Smooth muscle cell (in vitro differentiated cells): Measurements from ENCODE around the gene EPAS1. TPM values are rescaled to one million over a fixed set of nuclear protein-coding genes. Genes with fewer than 3 reads are reported as not detected.

ENCODE experiments used
- DNase-seq: peaks from one replicate; lab custom pipeline; 2025; ENCODE audit not compliant: unreplicated experiment; lab: John Stamatoyannopoulos, UW
- H2AFZ ChIP-seq: fragments of 200-600 bp; sonication (generic); 2 replicates; pipeline ENCODE4 v1.6.0; 2016; ENCODE audit warnings: antibody characterized with exemption, low read depth, mild to moderate bottlenecking
- H3F3A ChIP-seq: fragments of 200-600 bp; sonication (generic); 2 replicates; pipeline ENCODE4 v1.6.0; 2017; ENCODE audit warnings: antibody characterized with exemption, low read depth
- H3K27ac ChIP-seq: fragments of 200-600 bp; sonication (generic); 2 replicates; pipeline ENCODE4 v1.5.1; 2016; ENCODE audit warnings: low read depth, mild to moderate bottlenecking
- H3K27me3 ChIP-seq: fragments of 200-600 bp; sonication (generic); 2 replicates; pipeline ENCODE4 v1.6.1; 2016; ENCODE audit warnings: low read depth, mild to moderate bottlenecking
- H3K36me3 ChIP-seq: fragments of 200-600 bp; sonication (generic); 2 replicates; pipeline ENCODE4 v1.5.1; 2016; ENCODE audit warnings: low read depth
- H3K4me1 ChIP-seq: fragments of 200-600 bp; sonication (generic); 2 replicates; pipeline ENCODE4 v1.5.1; 2016; ENCODE audit warnings: low read depth
- H3K4me2 ChIP-seq: fragments of 200-600 bp; sonication (generic); 2 replicates; pipeline ENCODE4 v1.6.0; 2016; ENCODE audit warnings: mild to moderate bottlenecking
- H3K4me3 ChIP-seq: fragments of 200-600 bp; sonication (generic); 2 replicates; pipeline ENCODE4 v1.5.1; 2016; ENCODE audit warnings: mild to moderate bottlenecking
- H3K79me2 ChIP-seq: fragments of 200-600 bp; sonication (generic); 2 replicates; pipeline ENCODE4 v1.6.0; 2016; ENCODE audit warnings: low read depth, mild to moderate bottlenecking
- H3K9ac ChIP-seq: fragments of 200-600 bp; sonication (generic); 2 replicates; pipeline ENCODE4 v1.6.0; 2016; ENCODE audit warnings: low read depth
- H3K9me3 ChIP-seq: fragments of 200-600 bp; sonication (generic); replicated peaks from 2 replicates; pipeline ENCODE4 v1.5.1; 2016; ENCODE audit warnings: low read depth
- H4K20me1 ChIP-seq: fragments of 200-600 bp; sonication (generic); 2 replicates; pipeline ENCODE4 v1.6.0; 2016; ENCODE audit warnings: low read depth
- CTCF ChIP-seq: fragments of 200-600 bp; sonication (generic); IDR thresholded peaks from 2 replicates; pipeline ENCODE4 v1.5.1; 2017; ENCODE audit warnings: borderline replicate concordance, mild to moderate bottlenecking, antibody characterized with exemption; ENCODE audit not compliant: insufficient read depth, poor library complexity, severe bottlenecking
- WGBS: methylation state at CpG from one replicate; pipeline ENCODE4 v1.1.7; 2016; ENCODE audit warnings: low lambda C conversion rate; 5-methylcytosine and 5-hydroxymethylcytosine counted together
- polyA plus RNA-seq: library from polyadenylated mRNA; unstranded; fragments of >200 nt; fragmentation: Nextera tagmentation; extraction: Ambion mirVana; gene quantifications from 2 replicates; pipeline ENCODE4 v1.2.1, GENCODE V29; 2016
- total RNA-seq: library from RNA; depleted of rRNA; stranded (reverse); fragments of >200 nt; gene quantifications from 2 replicates; pipeline ENCODE4 v1.2.3, GENCODE V29; 2014

EPAS1 gene
- total and polyA plus RNA-seq, 2 experiments from 2014 or later = 31.7 to 91.6 TPM

GRCh38 chr2:46421361-46421760 lies 124.2 kb downstream of the EPAS1 start:
- Histone ChIP-seq H3K79me2 (no peaks in the 10 kb centered on the region), H3K4me1 (no peaks in the 10 kb centered on the region), H3K36me3 (no peaks in the 10 kb centered on the region), H3K4me2 (no peak overlapping the region), H4K20me1 (no peaks in the 10 kb centered on the region), H3K27ac (no peak overlapping the region), H3K9ac (no peak overlapping the region), H3K9me3 (no peaks in the 10 kb centered on the region), H2AFZ (no peak overlapping the region), H3K4me3 (no peak overlapping the region), H3F3A (no peaks in the 10 kb centered on the region), H3K27me3 (no peaks in the 10 kb centered on the region)
- no peak for TF ChIP-seq CTCF
- 76% methylated on average over 2 of the region's 2 CpGs for WGBS
- DNase-seq = no peak

- no peaks in the 10 kb centered on the region for H4K20me1 ChIP-seq
- no peak overlapping the region for H2AFZ ChIP-seq
- H3K9me3 ChIP-seq = no peaks in the 10 kb centered on the region
- H3K27me3 ChIP-seq = no peaks in the 10 kb centered on the region
- WGBS = 74% methylated on average over 1 of the region's 1 CpG
- DNase-seq = no peak
- H3F3A ChIP-seq = no peaks in the 10 kb centered on the region
- no peak for TF ChIP-seq CTCF
- no peak overlapping the region for H3K9ac ChIP-seq
- no peak overlapping the region for H3K4me3 ChIP-seq
- no peaks in the 10 kb centered on the region for H3K79me2 ChIP-seq
- no peaks in the 10 kb centered on the region for H3K4me1 ChIP-seq
- H3K36me3 ChIP-seq = no peaks in the 10 kb centered on the region
- H3K4me2 ChIP-seq = no peak overlapping the region
- no peak overlapping the region for H3K27ac ChIP-seq
Measured at GRCh38 chr2:46422717-46423394, 125.6 kb downstream of the EPAS1 start.

- Histone ChIP-seq H3K4me3 (no peak overlapping the region), H3K9me3 (no peaks in the 10 kb centered on the region), H2AFZ (no peak overlapping the region), H3K27me3 (no peaks in the 10 kb centered on the region), H3K36me3 (no peaks in the 10 kb centered on the region), H3K4me2 (no peak overlapping the region), H4K20me1 (no peaks in the 10 kb centered on the region), H3K9ac (no peak overlapping the region), H3K79me2 (no peaks in the 10 kb centered on the region), H3K27ac (no peak overlapping the region), H3K4me1 (no peaks in the 10 kb centered on the region), H3F3A (no peaks in the 10 kb centered on the region)
- WGBS = 91% methylated on average over 5 of the region's 5 CpGs
- DNase-seq = no peak
- TF ChIP-seq CTCF = no peak
Measured at GRCh38 chr2:46424937-46425336, 127.7 kb downstream of the EPAS1 start.

- Histone ChIP-seq H3K36me3 (no peaks in the 10 kb centered on the region), H3K9me3 (no peaks in the 10 kb centered on the region), H3K79me2 (no peaks in the 10 kb centered on the region), H3K27ac (no peak overlapping the region), H3K4me1 (no peaks in the 10 kb centered on the region), H3K9ac (no peak overlapping the region), H3K4me2 (no peak overlapping the region), H4K20me1 (no peaks in the 10 kb centered on the region), H3F3A (no peaks in the 10 kb centered on the region), H2AFZ (no peak overlapping the region), H3K27me3 (no peaks in the 10 kb centered on the region), H3K4me3 (no peak overlapping the region)
- no peak for DNase-seq
- TF ChIP-seq CTCF = no peak
- WGBS = 96% methylated on average over 22 of the region's 22 CpGs
Measured at GRCh38 chr2:46428911-46429436, 131.8 kb downstream of the EPAS1 start.
